ENCODE results near the gene ADIRF.
"Not testable (repeated sequence)": the region's sequence is repeated elsewhere in the genome, so short reads cannot be mapped to it uniquely, and the experiment has no call there.

The ADIRF gene

DNA sequence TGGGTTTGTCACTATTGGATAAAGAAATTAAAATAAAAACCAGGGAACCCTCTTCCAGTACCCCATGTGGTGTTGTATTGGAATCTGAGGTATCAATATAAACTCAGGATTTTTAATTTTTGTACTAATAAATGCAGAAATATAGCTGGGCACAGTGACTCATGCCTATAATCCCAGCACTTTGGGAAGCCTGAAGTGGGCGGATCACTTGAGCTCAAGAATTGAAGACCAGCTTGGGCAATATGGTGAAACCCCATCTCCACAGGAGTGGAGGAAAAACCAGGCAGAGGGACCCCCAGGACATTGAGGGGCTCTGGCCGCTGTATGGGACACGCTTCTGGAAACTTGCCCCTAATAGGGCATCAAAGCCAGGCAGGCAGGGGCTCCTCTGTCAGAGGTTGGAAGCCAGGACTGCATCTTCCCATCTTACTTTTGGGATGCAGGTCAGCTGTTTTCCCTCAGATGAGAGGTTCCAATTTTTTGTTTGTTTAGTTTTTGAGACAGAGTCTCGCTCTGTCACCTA lies 11.1 kb downstream of the ADIRF start:
- H3K9me3 ChIP-seq, result no peaks in the 10 kb centered on the region
- no peaks in the 10 kb centered on the region for H3K4me1 ChIP-seq (ENCODE audit: control insufficient read depth in 1 of 2, insufficient read depth in 1 of 2, low read depth in 1 of 2, low read length in 1 of 2)
- H3K27ac ChIP-seq, result no peak overlapping the region
- TF ChIP-seq, protein P1, sequence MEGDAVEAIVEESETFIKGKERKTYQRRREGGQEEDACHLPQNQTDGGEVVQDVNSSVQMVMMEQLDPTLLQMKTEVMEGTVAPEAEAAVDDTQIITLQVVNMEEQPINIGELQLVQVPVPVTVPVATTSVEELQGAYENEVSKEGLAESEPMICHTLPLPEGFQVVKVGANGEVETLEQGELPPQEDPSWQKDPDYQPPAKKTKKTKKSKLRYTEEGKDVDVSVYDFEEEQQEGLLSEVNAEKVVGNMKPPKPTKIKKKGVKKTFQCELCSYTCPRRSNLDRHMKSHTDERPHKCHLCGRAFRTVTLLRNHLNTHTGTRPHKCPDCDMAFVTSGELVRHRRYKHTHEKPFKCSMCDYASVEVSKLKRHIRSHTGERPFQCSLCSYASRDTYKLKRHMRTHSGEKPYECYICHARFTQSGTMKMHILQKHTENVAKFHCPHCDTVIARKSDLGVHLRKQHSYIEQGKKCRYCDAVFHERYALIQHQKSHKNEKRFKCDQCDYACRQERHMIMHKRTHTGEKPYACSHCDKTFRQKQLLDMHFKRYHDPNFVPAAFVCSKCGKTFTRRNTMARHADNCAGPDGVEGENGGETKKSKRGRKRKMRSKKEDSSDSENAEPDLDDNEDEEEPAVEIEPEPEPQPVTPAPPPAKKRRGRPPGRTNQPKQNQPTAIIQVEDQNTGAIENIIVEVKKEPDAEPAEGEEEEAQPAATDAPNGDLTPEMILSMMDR (IDR thresholded peaks at IDR 0.05), result no peak
- H3K4me3 ChIP-seq (ENCODE audit: low read depth in 1 of 2, low read length in 1 of 2), result no peak overlapping the region
- peaks cover 11% of the 10 kb centered on the region for H3K27me3 ChIP-seq
- no peaks in the 10 kb centered on the region for H3K36me3 ChIP-seq

DNA sequence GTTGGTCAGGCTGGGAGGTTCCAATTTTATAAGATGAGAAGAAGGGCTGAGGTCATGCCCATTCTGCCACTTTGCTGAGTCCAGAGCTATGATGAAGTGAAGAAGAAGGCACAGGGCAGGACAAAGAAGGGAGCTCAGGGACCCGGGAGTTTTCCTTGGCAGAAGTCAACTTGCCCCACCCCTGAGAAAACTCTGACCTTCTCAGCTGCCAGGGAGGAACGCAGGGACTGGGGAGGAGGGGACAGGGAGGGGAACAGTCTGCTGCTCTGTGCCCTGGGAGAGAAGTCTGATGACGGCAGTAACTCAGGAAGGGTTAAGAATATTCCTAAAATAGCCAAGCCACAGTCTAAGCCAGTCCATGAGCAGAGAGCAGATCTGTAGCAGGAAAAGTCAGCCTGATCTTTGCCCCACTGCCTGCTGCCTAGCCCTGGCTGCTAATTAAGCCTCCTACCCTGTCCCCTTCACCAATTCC lies 11.7 kb downstream of the ADIRF start:
- Histone ChIP-seq H3K4me3 (ENCODE audit: low read depth in 1 of 2, low read length in 1 of 2) (no peak overlapping the region), H3K4me1 (ENCODE audit: control insufficient read depth in 1 of 2, insufficient read depth in 1 of 2, low read depth in 1 of 2, low read length in 1 of 2) (no peaks in the 10 kb centered on the region), H3K9me3 (no peaks in the 10 kb centered on the region), H3K36me3 (no peaks in the 10 kb centered on the region), H3K27ac (no peak overlapping the region), H3K27me3 (peaks cover 9% of the 10 kb centered on the region)
- TF ChIP-seq, protein P1 (IDR thresholded peaks at IDR 0.05), result no peak

GRCh38 chr10:86981020-86981419 lies 12.7 kb downstream of the ADIRF start:
- not testable (repeated sequence) for H3K9me3 ChIP-seq; H3K36me3 ChIP-seq; H3K4me1 ChIP-seq (ENCODE audit: control insufficient read depth in 1 of 2, insufficient read depth in 1 of 2, low read depth in 1 of 2, low read length in 1 of 2); H3K4me3 ChIP-seq (ENCODE audit: low read depth in 1 of 2, low read length in 1 of 2); H3K27me3 ChIP-seq; H3K27ac ChIP-seq

GRCh38 chr10:86981716-86982115 lies 13.4 kb downstream of the ADIRF start:
- no peaks in the 10 kb centered on the region for H3K4me1 ChIP-seq (ENCODE audit: control insufficient read depth in 1 of 2, insufficient read depth in 1 of 2, low read depth in 1 of 2, low read length in 1 of 2)
- TF ChIP-seq, protein P1 (IDR thresholded peaks at IDR 0.05), result no peak
- H3K4me3 ChIP-seq (ENCODE audit: low read depth in 1 of 2, low read length in 1 of 2), result no peak overlapping the region
- H3K27ac ChIP-seq, result no peak overlapping the region
- no peaks in the 10 kb centered on the region for H3K9me3 ChIP-seq
- H3K27me3 ChIP-seq, result peaks cover 9% of the 10 kb centered on the region
- H3K36me3 ChIP-seq, result no peaks in the 10 kb centered on the region

DNA sequence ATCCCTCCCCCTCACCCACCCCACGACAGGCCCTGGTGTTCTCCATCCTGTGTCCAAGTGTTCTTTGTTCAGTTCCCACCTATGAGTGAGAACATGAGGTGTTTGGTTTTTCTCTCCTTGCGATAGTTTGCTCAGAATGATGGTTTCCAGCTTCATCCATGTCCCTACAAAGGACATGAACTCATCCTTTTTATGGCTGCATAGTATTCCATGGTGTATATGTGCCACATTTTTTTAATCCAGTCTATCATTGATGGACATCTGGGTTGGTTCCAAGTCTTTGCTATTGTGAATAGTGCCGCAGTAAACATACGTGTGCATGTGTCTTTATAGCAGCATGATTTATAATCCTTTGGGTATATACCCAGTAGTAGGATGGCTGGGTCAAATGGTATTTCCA lies 16.2 kb downstream of the ADIRF start:
- H3K4me1 ChIP-seq (ENCODE audit: control insufficient read depth in 1 of 2, insufficient read depth in 1 of 2, low read depth in 1 of 2, low read length in 1 of 2); H3K9me3 ChIP-seq; H3K27ac ChIP-seq; H3K36me3 ChIP-seq; H3K4me3 ChIP-seq (ENCODE audit: low read depth in 1 of 2, low read length in 1 of 2); H3K27me3 ChIP-seq: not testable (repeated sequence)

DNA sequence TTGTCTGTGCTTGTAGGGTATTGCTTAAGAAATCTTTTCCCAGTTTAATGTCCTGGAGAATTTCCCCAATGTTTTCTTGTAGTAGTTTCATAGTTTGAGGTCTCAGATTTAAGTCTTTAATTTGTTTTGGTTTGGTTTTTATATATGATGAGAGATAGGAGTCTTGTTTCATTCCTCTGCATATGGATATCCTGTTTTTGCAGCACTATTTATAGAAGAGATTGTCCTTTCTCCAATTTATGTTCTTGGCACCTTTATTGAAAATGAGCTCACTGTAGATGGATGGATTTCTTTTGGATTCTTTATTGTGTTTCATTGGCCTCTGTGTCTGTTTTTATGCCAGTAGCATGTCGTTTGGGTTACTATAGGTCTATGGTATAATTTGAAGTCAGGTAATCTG lies 20.2 kb downstream of the ADIRF start:
- Histone ChIP-seq H3K27ac (no peak overlapping the region), H3K36me3 (no peaks in the 10 kb centered on the region), H3K27me3 (no peaks in the 10 kb centered on the region), H3K4me1 (ENCODE audit: control insufficient read depth in 1 of 2, insufficient read depth in 1 of 2, low read depth in 1 of 2, low read length in 1 of 2) (no peaks in the 10 kb centered on the region), H3K9me3 (no peaks in the 10 kb centered on the region), H3K4me3 (ENCODE audit: low read depth in 1 of 2, low read length in 1 of 2) (no peak overlapping the region)
- TF ChIP-seq, protein P1 (IDR thresholded peaks at IDR 0.05), result no peak

GRCh38 chr10:86991362-86991761 lies 23.1 kb downstream of the ADIRF start:
- not testable (repeated sequence) for H3K4me3 ChIP-seq (ENCODE audit: low read depth in 1 of 2, low read length in 1 of 2); H3K27ac ChIP-seq; H3K4me1 ChIP-seq (ENCODE audit: control insufficient read depth in 1 of 2, insufficient read depth in 1 of 2, low read depth in 1 of 2, low read length in 1 of 2)

More at GRCh38 chr10:86991362-86991761, 23.1 kb downstream of the ADIRF start:
- H3K36me3 ChIP-seq, H3K27me3 ChIP-seq, H3K9me3 ChIP-seq: not testable (repeated sequence)
